Measurements from ENCODE around the gene SLC16A7.

Gene SLC16A7

GRCh38 chr12:59664495-59664894, 68.7 kb downstream of the SLC16A7 start:
- in situ Hi-C loops (cut with MboI; ENCODE audit: low sequenced_read_pairs), result no loop called here

- in situ Hi-C loops (cut with MboI; ENCODE audit: low sequenced_read_pairs), result no loop called here
Measured at GRCh38 chr12:59665701-59666100, 69.9 kb downstream of the SLC16A7 start.

- in situ Hi-C loops (cut with MboI; ENCODE audit: low sequenced_read_pairs), result no loop called here
Measured at GRCh38 chr12:59668674-59669073, 72.8 kb downstream of the SLC16A7 start.

- in situ Hi-C loops (cut with MboI; ENCODE audit: low sequenced_read_pairs), result no loop called here
Measured at GRCh38 chr12:59672273-59672672, 76.4 kb downstream of the SLC16A7 start.

GRCh38 chr12:59675461-59675860, 79.6 kb downstream of the SLC16A7 start:
- in situ Hi-C loops (cut with MboI; ENCODE audit: low sequenced_read_pairs), result no loop called here

- in situ Hi-C loops (cut with MboI; ENCODE audit: low sequenced_read_pairs), result no loop called here
Measured at GRCh38 chr12:59677857-59678256, 82.0 kb downstream of the SLC16A7 start.

GRCh38 chr12:59678759-59679411, 83.1 kb downstream of the SLC16A7 start:
- in situ Hi-C loops (cut with MboI; ENCODE audit: low sequenced_read_pairs), result no loop called here

- in situ Hi-C loops (cut with MboI; ENCODE audit: low sequenced_read_pairs), result no loop called here
Measured at GRCh38 chr12:59689776-59690175, 93.9 kb downstream of the SLC16A7 start.

- in situ Hi-C loops (cut with MboI; ENCODE audit: low sequenced_read_pairs), result no loop called here
Measured at GRCh38 chr12:59695379-59695778, 99.5 kb downstream of the SLC16A7 start.

GRCh38 chr12:59698600-59698999, 102.8 kb downstream of the SLC16A7 start:
- in situ Hi-C loops (cut with MboI; ENCODE audit: low sequenced_read_pairs), result no loop called here

GRCh38 chr12:59699421-59700152, 103.8 kb downstream of the SLC16A7 start:
- in situ Hi-C loops (cut with MboI; ENCODE audit: low sequenced_read_pairs), result no loop called here

GRCh38 chr12:59700153-59700450, 104.3 kb downstream of the SLC16A7 start:
- in situ Hi-C loops (cut with MboI; ENCODE audit: low sequenced_read_pairs), result no loop called here

GRCh38 chr12:59708064-59708463, 112.2 kb downstream of the SLC16A7 start:
- in situ Hi-C loops (cut with MboI; ENCODE audit: low sequenced_read_pairs), result no loop called here

GRCh38 chr12:59708484-59708883, 112.7 kb downstream of the SLC16A7 start:
- in situ Hi-C loops (cut with MboI; ENCODE audit: low sequenced_read_pairs), result no loop called here

- in situ Hi-C loops (cut with MboI; ENCODE audit: low sequenced_read_pairs), result no loop called here
Measured at GRCh38 chr12:59710004-59710628, 114.3 kb downstream of the SLC16A7 start.

- in situ Hi-C loops (cut with MboI; ENCODE audit: low sequenced_read_pairs), result no loop called here
Measured at GRCh38 chr12:59710964-59711363, 115.1 kb downstream of the SLC16A7 start.

- in situ Hi-C loops (cut with MboI; ENCODE audit: low sequenced_read_pairs), result no loop called here
Measured at GRCh38 chr12:59715434-59715833, 119.6 kb downstream of the SLC16A7 start.

- in situ Hi-C loops (cut with MboI; ENCODE audit: low sequenced_read_pairs), result no loop called here
Measured at GRCh38 chr12:59716043-59716442, 120.2 kb downstream of the SLC16A7 start.

GRCh38 chr12:59717436-59717835, 121.6 kb downstream of the SLC16A7 start:
- in situ Hi-C loops (cut with MboI; ENCODE audit: low sequenced_read_pairs), result no loop called here

GRCh38 chr12:59719701-59720100, 123.9 kb downstream of the SLC16A7 start:
- in situ Hi-C loops (cut with MboI; ENCODE audit: low sequenced_read_pairs), result no loop called here

GRCh38 chr12:59723520-59723919, 127.7 kb downstream of the SLC16A7 start:
- in situ Hi-C loops (cut with MboI; ENCODE audit: low sequenced_read_pairs), result no loop called here

- in situ Hi-C loops (cut with MboI; ENCODE audit: low sequenced_read_pairs), result no loop called here
Measured at GRCh38 chr12:59724011-59724695, 128.3 kb downstream of the SLC16A7 start.

All from HL-60/S4 treated with phorbol 12-myristate 13-acetate at 8.2 ng/mL for 4 days and 3 days (cell line).